ENCODE data around the gene PKM.

PKM gene

DNA sequence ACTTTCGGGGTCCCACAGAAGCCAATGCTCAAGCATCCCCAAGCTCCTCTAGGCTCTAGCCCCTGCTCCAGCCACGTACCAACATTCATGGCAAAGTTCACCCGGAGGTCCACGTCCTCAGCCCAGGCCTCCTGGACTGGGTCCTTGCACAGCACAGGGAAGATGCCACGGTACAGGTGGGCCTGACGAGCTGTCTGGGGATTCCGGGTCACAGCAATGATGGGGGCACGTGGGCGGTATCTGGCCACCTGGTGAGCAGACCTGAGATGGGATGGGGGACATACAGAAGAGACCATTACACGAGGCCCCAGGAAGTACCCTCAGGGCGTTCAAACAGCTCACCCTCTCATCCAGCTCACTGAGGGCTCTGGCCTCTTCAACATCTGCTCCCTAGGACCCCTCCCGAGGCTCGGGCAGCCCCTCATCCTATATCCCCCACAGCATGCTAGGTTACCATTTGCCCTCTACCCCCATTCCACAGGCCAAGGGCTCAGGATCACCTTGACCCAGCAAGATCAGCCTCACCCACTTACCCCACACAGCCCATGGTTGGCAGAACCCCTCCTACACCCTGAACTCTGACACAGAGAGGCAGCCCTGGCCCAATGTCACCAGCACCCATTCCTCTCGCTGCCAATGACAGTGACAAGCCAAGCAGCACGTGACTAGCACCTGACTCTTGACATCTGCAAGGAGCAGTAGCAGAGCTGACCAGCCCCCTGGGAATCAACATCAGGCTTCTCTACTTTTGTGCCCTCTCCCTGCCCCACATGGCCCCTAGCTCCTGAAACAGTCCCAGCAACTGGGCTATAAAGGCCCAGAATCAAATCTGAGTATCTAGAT, 30.4 kb downstream of the PKM start:
- no peak for DNase-seq (ENCODE audit: low read depth)

GRCh38 chr15:72199721-72200212, 31.2 kb downstream of the PKM start:
- DNase-seq (ENCODE audit: low read depth), result peak; percentile 54

DNA sequence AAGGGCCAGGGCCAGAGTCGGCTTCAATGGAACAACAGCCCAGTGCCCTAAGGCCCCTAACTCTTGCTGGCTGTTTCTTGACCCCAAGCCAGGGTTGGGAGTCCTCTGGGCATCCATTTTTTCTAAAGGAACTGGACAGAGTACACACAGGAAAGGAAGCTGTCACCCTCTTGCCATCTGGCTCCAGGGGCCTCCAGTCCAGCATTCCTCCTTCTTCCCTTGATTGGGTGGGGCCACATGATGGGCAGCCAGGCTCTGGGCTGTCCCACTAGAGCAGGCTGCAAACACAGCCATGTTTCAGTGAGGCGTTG, 31.8 kb downstream of the PKM start:
- no peak for DNase-seq (ENCODE audit: low read depth)

- DNase-seq (ENCODE audit: low read depth), result no peak
Measured at GRCh38 chr15:72198356-72199204, 32.4 kb downstream of the PKM start.

- DNase-seq (ENCODE audit: low read depth), result no peak
Measured at GRCh38 chr15:72197460-72198355, 33.3 kb downstream of the PKM start, which contains the start of gene GRAMD2A. Gene GRAMD2A, minus strand, starts transcription at chr15:72197787.

GRCh38 chr15:72197041-72197459, 33.9 kb downstream of the PKM start:
- no peak for DNase-seq (ENCODE audit: low read depth)

GRCh38 chr15:72196409-72197040, 34.5 kb downstream of the PKM start:
- DNase-seq (ENCODE audit: low read depth), result no peak

DNA sequence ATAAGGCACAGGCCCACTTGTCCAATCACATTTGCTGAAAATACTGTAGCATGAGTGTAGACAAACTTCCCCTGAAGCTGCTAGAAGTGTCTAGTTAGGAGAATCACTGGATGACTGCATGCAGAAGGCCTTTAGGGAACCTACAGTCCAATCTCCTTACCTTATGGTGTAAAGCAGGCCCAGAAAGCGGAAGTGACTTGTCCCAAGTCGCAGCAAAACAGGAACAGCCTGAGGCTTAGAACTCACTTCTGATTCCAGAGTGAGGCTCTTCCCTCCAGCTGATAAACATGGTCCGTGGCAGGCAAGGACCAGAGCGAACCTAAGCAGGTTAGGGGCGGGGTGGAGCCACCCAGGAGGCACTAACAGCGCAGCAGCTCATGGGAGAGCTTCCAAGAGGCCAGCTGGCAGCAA, 35.9 kb downstream of the PKM start:
- DNase-seq (ENCODE audit: low read depth), result no peak

- no peak for DNase-seq (ENCODE audit: low read depth)
Measured at GRCh38 chr15:72193836-72194396, 37.1 kb downstream of the PKM start.

- DNase-seq (ENCODE audit: low read depth), result no peak
Measured at GRCh38 chr15:72192416-72192815, 38.6 kb downstream of the PKM start.

- no peak for DNase-seq (ENCODE audit: low read depth)
Measured at GRCh38 chr15:72189250-72189902, 41.6 kb downstream of the PKM start.

DNA sequence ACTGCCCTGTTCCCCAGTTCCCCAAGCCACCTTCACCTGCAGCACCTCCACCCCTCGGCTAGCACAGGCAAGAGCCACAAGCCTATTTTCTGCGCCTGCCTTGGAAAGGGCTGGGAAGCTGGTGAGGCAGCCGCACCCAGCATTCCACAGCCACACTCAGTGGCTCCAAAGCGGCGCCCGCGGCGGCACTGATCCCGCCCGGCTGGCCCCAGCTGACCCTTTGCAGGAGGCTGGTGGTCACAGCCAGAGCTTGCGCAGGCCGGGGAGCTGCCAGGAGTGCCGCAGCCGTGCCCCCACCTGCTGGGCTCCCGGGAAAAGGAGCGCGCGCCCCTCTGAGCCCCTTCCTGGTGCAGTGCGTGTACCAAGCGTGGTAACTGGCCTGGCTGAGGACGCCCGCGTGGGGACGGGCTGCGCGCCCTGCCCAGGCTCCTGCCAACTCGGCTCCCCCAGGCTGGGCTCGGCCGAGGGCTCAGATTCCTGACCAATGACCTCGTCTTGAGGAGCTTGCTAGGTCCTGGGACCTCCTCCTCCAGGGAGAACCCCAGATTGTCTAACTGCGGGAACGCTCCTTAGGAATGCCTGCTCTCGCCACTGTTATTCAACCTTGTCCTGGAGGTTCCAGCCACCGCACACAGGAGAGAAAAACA, 46.7 kb downstream of the PKM start:
- no peak for DNase-seq (ENCODE audit: low read depth)

GRCh38 chr15:72183781-72184164, 47.2 kb downstream of the PKM start:
- DNase-seq (ENCODE audit: low read depth), result no peak

DNA sequence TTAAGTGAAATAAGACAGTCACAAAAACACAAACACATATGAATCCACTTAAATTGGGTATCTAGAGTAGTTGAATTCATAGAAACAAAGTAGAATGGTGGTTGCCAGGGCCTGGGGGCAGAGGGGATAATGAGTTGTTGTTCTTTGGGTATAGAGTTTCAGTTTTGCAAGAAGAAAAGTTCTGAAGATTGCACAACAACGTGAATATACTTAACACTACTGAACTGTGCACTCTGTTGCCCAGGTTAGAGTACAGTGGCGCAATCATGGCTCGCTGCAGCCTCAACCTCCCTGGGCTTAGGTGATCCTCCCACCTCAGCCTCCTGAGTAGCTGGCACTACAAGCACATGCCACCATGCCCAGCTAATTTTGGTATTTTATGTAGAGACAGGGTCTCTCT, 48.3 kb downstream of the PKM start:
- no peak for DNase-seq (ENCODE audit: low read depth)

DNA sequence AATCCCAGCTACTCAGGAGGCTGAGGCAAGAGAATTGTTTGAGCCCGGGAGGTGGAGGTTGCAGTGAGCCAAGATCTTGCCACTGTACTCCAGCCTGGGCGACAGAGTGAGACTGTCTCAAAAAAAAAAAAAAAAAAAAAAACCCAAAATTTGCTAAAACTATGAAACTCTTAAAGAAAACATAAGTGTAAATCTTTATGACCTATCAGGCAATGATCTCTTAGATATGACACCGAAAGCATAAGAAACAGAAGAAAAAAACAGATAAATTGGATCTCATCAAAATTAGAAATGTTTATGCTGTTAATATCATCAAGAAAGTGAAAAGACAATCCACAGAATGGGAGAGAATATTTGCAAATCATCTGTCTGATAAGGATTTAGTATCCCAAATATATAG, 48.7 kb downstream of the PKM start:
- no peak for DNase-seq (ENCODE audit: low read depth)

DNA sequence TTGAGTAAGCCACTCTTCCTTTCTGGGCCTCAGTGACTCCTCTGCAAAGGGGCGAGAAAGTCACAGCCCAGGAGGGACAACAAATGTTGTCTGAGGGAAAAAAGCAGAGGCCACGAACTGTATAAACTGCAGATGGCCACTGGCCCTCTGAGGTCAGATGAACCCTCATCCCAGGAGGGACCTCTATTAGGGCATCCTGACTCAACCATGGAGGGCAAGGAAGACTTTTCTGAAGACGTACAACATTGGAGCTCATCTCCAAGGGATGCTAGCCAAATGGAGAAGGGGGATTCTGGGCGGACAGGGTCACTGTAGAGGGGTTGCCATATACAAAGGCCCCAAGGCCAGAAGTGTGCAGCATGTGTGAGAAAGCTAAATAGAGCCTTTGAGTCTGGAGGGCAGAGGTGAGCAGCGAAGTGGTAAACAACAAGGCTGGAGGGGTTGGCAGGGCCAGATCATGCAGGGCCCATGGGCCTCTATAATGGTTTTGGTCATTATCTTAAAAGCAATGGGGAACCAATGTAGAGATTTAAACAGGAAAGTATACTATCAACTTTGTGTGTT, 50.1 kb downstream of the PKM start:
- no peak for DNase-seq (ENCODE audit: low read depth)

DNA sequence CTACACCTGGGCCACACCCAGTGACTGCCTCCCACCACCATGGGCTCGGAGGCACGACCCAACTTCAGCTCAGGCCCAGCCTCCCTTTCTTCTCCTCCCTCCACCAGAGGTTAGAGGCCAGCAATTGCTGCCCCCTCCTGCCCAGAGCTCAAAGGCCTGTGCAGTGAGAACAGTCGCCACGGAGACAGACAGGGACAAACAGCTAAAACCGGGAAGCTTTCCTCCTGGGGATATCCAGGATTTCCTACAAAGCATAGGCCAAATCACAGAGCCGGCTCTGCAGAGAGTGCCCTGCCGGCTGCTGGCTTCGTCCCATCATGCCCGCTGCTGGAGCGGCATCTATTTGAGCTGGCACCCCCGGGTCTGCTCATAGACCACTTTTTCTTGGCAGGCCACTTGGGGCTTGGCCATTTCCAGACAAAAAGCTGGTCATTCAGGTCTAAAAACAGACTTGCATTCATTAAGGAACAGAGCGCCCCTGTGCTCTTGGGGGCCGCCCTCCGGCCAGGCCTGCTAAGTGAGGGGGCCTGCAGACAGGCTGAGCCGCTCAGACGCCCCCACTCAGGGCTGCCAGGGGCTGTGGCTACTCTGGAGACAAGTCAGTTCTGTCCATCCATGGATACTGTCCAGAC, 50.9 kb downstream of the PKM start:
- no peak for DNase-seq (ENCODE audit: low read depth)

DNA sequence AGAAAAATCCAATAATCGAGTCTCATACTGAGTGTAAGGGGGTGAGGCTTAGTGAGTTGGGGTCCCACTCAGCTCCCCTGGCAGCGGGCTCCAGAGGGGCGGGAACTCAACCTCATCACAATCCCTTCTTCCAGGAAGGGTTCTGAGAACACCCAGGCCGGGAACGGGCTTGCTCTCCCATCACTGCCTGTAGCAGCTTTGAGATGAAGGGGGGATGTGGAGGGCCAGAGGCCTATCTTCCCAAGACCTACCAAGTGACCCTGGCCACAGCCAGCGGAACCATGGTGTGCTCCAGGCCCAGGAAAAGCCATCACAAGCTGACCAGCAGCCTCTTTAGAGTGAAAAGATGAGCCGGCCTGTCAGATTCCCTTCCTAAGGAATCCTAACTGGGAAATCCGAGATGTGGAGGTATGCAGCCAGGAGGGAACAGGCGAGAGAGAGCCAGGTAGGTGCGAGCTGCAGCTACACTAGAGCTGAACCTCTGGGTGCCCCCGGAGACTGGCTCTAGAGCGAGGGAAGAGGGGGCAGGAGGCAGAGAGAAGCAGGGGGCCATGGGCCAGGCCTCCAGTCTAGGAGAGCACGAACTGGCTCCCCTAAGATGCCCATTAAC, 51.9 kb downstream of the PKM start:
- DNase-seq (ENCODE audit: low read depth), result no peak

DNA sequence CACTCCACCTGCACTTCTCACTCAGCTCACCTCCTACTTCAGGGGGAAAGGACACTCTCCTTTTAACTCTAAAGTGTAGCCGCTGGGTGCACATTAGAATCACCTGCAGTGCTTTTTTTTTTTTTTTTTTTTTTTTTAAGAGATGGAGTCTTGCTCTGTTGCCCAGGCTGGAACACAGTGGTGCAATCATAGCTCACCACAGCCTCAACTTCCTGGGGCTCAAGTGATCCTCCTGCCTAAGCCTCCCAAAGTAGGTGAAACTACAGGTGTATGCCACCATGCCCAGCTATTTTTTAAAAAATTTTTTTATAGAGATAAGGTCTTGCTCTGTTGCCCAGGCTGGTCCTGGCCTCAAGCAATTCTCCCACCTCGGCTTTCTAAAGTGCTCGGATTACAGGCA, 54.2 kb downstream of the PKM start:
- DNase-seq (ENCODE audit: low read depth), result no peak

All from stimulated activated CD8-positive, alpha-beta memory T cell treated with anti-CD3 and anti-CD28 coated beads, Interleukin-15, amount 100 ng/mL, for 1 hour (primary cell).